Fibroblast of skin of scalp (primary cell): ENCODE measurements around the gene PDZRN4. TPM values are rescaled to one million over a fixed set of nuclear protein-coding genes. Genes with fewer than 3 reads are reported as not detected.
"Not testable (repeated sequence)": the region's sequence is repeated elsewhere in the genome, so short reads cannot be mapped to it uniquely, and the experiment has no call there.

Source experiments
- DNase-seq: peaks from one replicate; pipeline ENCODE4 v3.0.0-alpha.2; 2013
- polyA plus RNA-seq, 2 experiments: library from polyadenylated mRNA; unstranded; fragments of 120-200 nt; gene quantifications; one replicate each; pipeline ENCODE4 v1.2.1, GENCODE V29; 2013; ENCODE audit not compliant: insufficient read length in 2 of 2

Gene PDZRN4
- polyA plus RNA-seq (2013, experiment 1 of 2; ENCODE audit: insufficient read length): 0.04 TPM
- 0.14 TPM for polyA plus RNA-seq (2013, experiment 2 of 2; ENCODE audit: insufficient read length)

GRCh38 chr12:41188058-41188840 lies at the start of gene PDZRN4:
Gene PDZRN4, plus strand, starts transcription at chr12:41188320.
- peak; percentile 18 for DNase-seq

GRCh38 chr12:41140117-41140516 lies 48.0 kb upstream of the PDZRN4 start:
- DNase-seq: no peak

- DNase-seq: no peak
Observed at GRCh38 chr12:41141104-41141503, 47.0 kb upstream of the PDZRN4 start.

- no peak for DNase-seq
Observed at GRCh38 chr12:41142376-41142775, 45.7 kb upstream of the PDZRN4 start.

- DNase-seq: peak; percentile 1
Observed at GRCh38 chr12:41151793-41152192, 36.3 kb upstream of the PDZRN4 start.

- no peak for DNase-seq
Observed at GRCh38 chr12:41162461-41162860, 25.7 kb upstream of the PDZRN4 start.

- DNase-seq: no peak
Observed at GRCh38 chr12:41167701-41168100, 20.4 kb upstream of the PDZRN4 start.

- DNase-seq: no peak
Observed at GRCh38 chr12:41174602-41175001, 13.5 kb upstream of the PDZRN4 start.

GRCh38 chr12:41179507-41179906 lies 8.6 kb upstream of the PDZRN4 start:
- not testable (repeated sequence) for DNase-seq

- DNase-seq: peak; percentile 9
Observed at GRCh38 chr12:41184864-41185263, 3.3 kb upstream of the PDZRN4 start.

- peak; percentile 41 for DNase-seq
Observed at GRCh38 chr12:41186026-41186425, 2.1 kb upstream of the PDZRN4 start.

- no peak for DNase-seq
Observed at GRCh38 chr12:41188841-41189394, 798 bp downstream of the PDZRN4 start.

GRCh38 chr12:41189395-41190251 lies 1.5 kb downstream of the PDZRN4 start:
- peak; percentile 4 for DNase-seq

- DNase-seq: peak; percentile 22
Observed at GRCh38 chr12:41190338-41190737, 2.2 kb downstream of the PDZRN4 start.

GRCh38 chr12:41191549-41191948 lies 3.4 kb downstream of the PDZRN4 start:
- DNase-seq: not testable (repeated sequence)

- no peak for DNase-seq
Observed at GRCh38 chr12:41193311-41193710, 5.2 kb downstream of the PDZRN4 start.

- DNase-seq: no peak
Observed at GRCh38 chr12:41202051-41202450, 13.9 kb downstream of the PDZRN4 start.

GRCh38 chr12:41205070-41205709 lies 17.1 kb downstream of the PDZRN4 start:
- DNase-seq: no peak

- no peak for DNase-seq
Observed at GRCh38 chr12:41206298-41206697, 18.2 kb downstream of the PDZRN4 start.

- DNase-seq: no peak
Observed at GRCh38 chr12:41211448-41211847, 23.3 kb downstream of the PDZRN4 start.

- no peak for DNase-seq
Observed at GRCh38 chr12:41212625-41213024, 24.5 kb downstream of the PDZRN4 start.

GRCh38 chr12:41213107-41213506 lies 25.0 kb downstream of the PDZRN4 start:
- DNase-seq: no peak

- DNase-seq: no peak
Observed at GRCh38 chr12:41213648-41214047, 25.5 kb downstream of the PDZRN4 start.
